ENCODE measurements around the gene CDKN1C.

DNA sequence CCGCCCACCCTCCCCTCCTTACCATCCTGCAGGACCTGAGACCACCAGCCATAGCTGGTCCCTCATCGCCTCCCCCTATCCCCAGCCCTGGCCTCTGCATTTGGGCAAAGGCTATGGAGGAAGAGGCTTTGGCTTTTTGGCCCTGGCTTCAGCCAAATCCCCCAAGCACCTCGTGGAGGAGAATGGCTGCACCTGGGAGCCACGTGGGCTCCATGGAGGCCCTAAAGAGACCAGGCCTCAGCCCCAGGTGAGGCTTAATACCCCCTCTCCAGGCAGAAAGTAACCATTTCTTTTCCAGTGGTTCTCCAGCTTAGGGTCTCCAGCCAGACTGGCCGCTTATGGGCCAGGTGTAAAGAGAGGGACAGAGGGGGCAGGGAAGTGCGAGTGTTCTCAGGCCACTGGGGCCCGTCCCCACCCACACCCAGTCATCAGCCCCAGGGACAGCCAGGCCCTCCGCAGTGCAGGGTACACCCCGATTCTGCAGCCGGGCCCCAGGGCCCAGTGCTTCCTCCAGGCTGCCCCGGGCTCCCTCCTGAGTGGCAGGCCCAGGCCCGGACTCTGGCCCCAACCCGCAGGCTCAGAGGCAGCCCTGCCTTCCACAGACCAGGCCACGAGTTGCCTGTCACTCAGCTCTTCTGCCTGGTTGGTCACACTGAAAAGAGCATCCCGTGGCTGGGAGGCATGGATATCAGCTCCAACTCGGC is 26.4 kb downstream of the CDKN1C start:
- TF ChIP-seq, protein P1, sequence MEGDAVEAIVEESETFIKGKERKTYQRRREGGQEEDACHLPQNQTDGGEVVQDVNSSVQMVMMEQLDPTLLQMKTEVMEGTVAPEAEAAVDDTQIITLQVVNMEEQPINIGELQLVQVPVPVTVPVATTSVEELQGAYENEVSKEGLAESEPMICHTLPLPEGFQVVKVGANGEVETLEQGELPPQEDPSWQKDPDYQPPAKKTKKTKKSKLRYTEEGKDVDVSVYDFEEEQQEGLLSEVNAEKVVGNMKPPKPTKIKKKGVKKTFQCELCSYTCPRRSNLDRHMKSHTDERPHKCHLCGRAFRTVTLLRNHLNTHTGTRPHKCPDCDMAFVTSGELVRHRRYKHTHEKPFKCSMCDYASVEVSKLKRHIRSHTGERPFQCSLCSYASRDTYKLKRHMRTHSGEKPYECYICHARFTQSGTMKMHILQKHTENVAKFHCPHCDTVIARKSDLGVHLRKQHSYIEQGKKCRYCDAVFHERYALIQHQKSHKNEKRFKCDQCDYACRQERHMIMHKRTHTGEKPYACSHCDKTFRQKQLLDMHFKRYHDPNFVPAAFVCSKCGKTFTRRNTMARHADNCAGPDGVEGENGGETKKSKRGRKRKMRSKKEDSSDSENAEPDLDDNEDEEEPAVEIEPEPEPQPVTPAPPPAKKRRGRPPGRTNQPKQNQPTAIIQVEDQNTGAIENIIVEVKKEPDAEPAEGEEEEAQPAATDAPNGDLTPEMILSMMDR (IDR thresholded peaks at IDR 0.05; ENCODE audit: low read depth, low read length): no peak
- TF ChIP-seq POLR2A (IDR thresholded peaks at IDR 0.05; ENCODE audit: extremely low read depth, insufficient read length): no peak
- TF ChIP-seq MYC (IDR thresholded peaks at IDR 0.05; ENCODE audit: low read depth, low read length): no peak
- TF ChIP-seq, protein P2, sequence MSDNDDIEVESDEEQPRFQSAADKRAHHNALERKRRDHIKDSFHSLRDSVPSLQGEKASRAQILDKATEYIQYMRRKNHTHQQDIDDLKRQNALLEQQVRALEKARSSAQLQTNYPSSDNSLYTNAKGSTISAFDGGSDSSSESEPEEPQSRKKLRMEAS (IDR thresholded peaks at IDR 0.05; ENCODE audit: low read depth, low read length): no peak
